WTC11 (cell line): ENCODE measurements around the gene NFATC2. TPM values are rescaled to one million over a fixed set of nuclear protein-coding genes. Genes with fewer than 3 reads are reported as not detected.

Experiments
- ATAC-seq: fragments of 200-7000 bp; cut with Tn5 transposase; 2 replicates; pipeline ENCODE4 v1.10.0; 2021; ENCODE audit warnings: mild to moderate bottlenecking, moderate library complexity
- CTCF ChIA-PET: fragments of 300-600 bp; sonication (Branson Sonifier 250); formaldehyde crosslinking; loops from one replicate; lab custom pipeline; 2021; ENCODE audit warnings: antibody characterized with exemption; lab: Charles Lee
- POLR2A ChIA-PET: fragments of 350-600 bp; sonication (Branson Sonifier 250); formaldehyde crosslinking; loops from one replicate; lab custom pipeline; 2021; ENCODE audit warnings: antibody characterized with exemption; lab: Charles Lee
- DNase-seq: peaks from one replicate; pipeline ENCODE4 v3.0.0; 2021; ENCODE audit warnings: low spot score
- H3K27ac Mint-ChIP-seq: 2 replicates; pipeline ENCODE4 v1.8.0; 2021; ENCODE audit warnings: mixed read lengths
- H3K27me3 Mint-ChIP-seq: 2 replicates; pipeline ENCODE4 v1.8.0; 2021; ENCODE audit warnings: low read depth, mild to moderate bottlenecking, moderate library complexity, mixed read lengths
- H3K36me3 Mint-ChIP-seq: 2 replicates; pipeline ENCODE4 v1.8.0; 2021; ENCODE audit warnings: mixed read lengths
- H3K4me1 Mint-ChIP-seq: 2 replicates; pipeline ENCODE4 v1.8.0; 2022; ENCODE audit warnings: mixed read lengths
- H3K4me3 Mint-ChIP-seq: 2 replicates; pipeline ENCODE4 v1.8.0; 2021; ENCODE audit warnings: mild to moderate bottlenecking, moderate library complexity, mixed read lengths
- H3K9me3 Mint-ChIP-seq: 2 replicates; pipeline ENCODE4 v1.8.0; 2021; ENCODE audit warnings: mixed read lengths
- ARID4B ChIP-seq: sonication (generic); formaldehyde crosslinking; IDR thresholded peaks from 2 replicates; pipeline ENCODE4 v1.8.0; 2023; ENCODE audit warnings: missing genetic modification reagents, mild to moderate bottlenecking, borderline replicate concordance
- ATF6 ChIP-seq: sonication (generic); formaldehyde crosslinking; IDR thresholded peaks from 2 replicates; pipeline ENCODE4 v1.8.1; 2023; ENCODE audit warnings: mild to moderate bottlenecking, missing genetic modification reagents
- CREB1 ChIP-seq: sonication (generic); formaldehyde crosslinking; IDR thresholded peaks from 2 replicates; pipeline ENCODE4 v1.8.0; 2023; ENCODE audit warnings: mild to moderate bottlenecking, missing genetic modification reagents
- E2F5 ChIP-seq: sonication (generic); formaldehyde crosslinking; IDR thresholded peaks from 2 replicates; pipeline ENCODE4 v1.8.1; 2022; ENCODE audit warnings: mild to moderate bottlenecking, moderate library complexity, missing genetic modification reagents
- ESRRA ChIP-seq: sonication (generic); formaldehyde crosslinking; IDR thresholded peaks from 2 replicates; pipeline ENCODE4 v1.8.1; 2022; ENCODE audit warnings: mild to moderate bottlenecking, missing genetic modification reagents, borderline replicate concordance
- FOXP4 ChIP-seq: sonication (generic); formaldehyde crosslinking; IDR thresholded peaks from 2 replicates; pipeline ENCODE4 v1.8.0; 2022; ENCODE audit warnings: mild to moderate bottlenecking, missing genetic modification reagents
- GABPB1 ChIP-seq: sonication (generic); formaldehyde crosslinking; IDR thresholded peaks from 2 replicates; pipeline ENCODE4 v1.8.1; 2023; ENCODE audit warnings: mild to moderate bottlenecking, missing genetic modification reagents
- IRF1 ChIP-seq: sonication (generic); formaldehyde crosslinking; IDR thresholded peaks from 2 replicates; pipeline ENCODE4 v1.8.0; 2023; ENCODE audit warnings: missing genetic modification reagents
- IRF2 ChIP-seq: sonication (generic); formaldehyde crosslinking; IDR thresholded peaks from 2 replicates; pipeline ENCODE4 v1.8.0; 2022; ENCODE audit warnings: low read depth, missing genetic modification reagents, borderline replicate concordance
- JUN ChIP-seq: sonication (generic); formaldehyde crosslinking; IDR thresholded peaks from 2 replicates; pipeline ENCODE4 v1.8.0; 2023; ENCODE audit warnings: mild to moderate bottlenecking, missing genetic modification reagents
- KAT7 ChIP-seq: sonication (generic); formaldehyde crosslinking; IDR thresholded peaks from 2 replicates; pipeline ENCODE4 v1.8.1; 2023; ENCODE audit warnings: missing genetic modification reagents, mild to moderate bottlenecking, borderline replicate concordance
- NFE2L1 ChIP-seq: sonication (generic); formaldehyde crosslinking; IDR thresholded peaks from 2 replicates; pipeline ENCODE4 v1.8.1; 2023; ENCODE audit warnings: missing genetic modification reagents
- NR1H2 ChIP-seq: sonication (generic); formaldehyde crosslinking; IDR thresholded peaks from 2 replicates; pipeline ENCODE4 v1.9.0; 2021; ENCODE audit warnings: mild to moderate bottlenecking, moderate library complexity, missing genetic modification reagents
- PRRX2 ChIP-seq: fragments of 250-450 bp; sonication (Bioruptor Pico); IDR thresholded peaks from 2 replicates; pipeline ENCODE4 v1.8.0; 2021; ENCODE audit warnings: mild to moderate bottlenecking
- RORB ChIP-seq: fragments of 250-450 bp; sonication (Bioruptor Pico); IDR thresholded peaks from 2 replicates; pipeline ENCODE4 v1.9.0; 2021; ENCODE audit warnings: mild to moderate bottlenecking
- STAT6 ChIP-seq: sonication (generic); formaldehyde crosslinking; conservative IDR thresholded peaks from 2 replicates; pipeline ENCODE4 v1.8.1; 2023; ENCODE audit warnings: mild to moderate bottlenecking, low read depth, missing genetic modification reagents, moderate library complexity
- TEAD1 ChIP-seq: sonication (generic); formaldehyde crosslinking; IDR thresholded peaks from 2 replicates; pipeline ENCODE4 v1.8.0; 2022; ENCODE audit warnings: mild to moderate bottlenecking, missing genetic modification reagents
- TEAD4 ChIP-seq: sonication (generic); formaldehyde crosslinking; IDR thresholded peaks from 2 replicates; pipeline ENCODE4 v1.8.0; 2022; ENCODE audit warnings: mild to moderate bottlenecking, missing genetic modification reagents
- ZNF232 ChIP-seq: sonication (generic); formaldehyde crosslinking; IDR thresholded peaks from 2 replicates; pipeline ENCODE4 v1.8.0; 2022; ENCODE audit warnings: mild to moderate bottlenecking, missing genetic modification reagents
- total RNA-seq: library from RNA; stranded (reverse); gene quantifications from 3 replicates; pipeline ENCODE4 v1.2.3, GENCODE V29; 2021
- TF ChIP-seq, protein P1 (sequence below): fragments of 250-450 bp; sonication (Bioruptor Pico); IDR thresholded peaks from 2 replicates; pipeline ENCODE4 v1.9.0; 2021; ENCODE audit warnings: mild to moderate bottlenecking

NFATC2 gene
- total RNA-seq, 1 experiment from 2014 or later = 1.7 TPM

GRCh38 chr20:51503376-51503775, 39.1 kb downstream of the NFATC2 start:
- Mint-ChIP-seq H3K36me3 (no peaks in the 10 kb centered on the region), H3K27ac (0 out of 2 replicates have a peak overlapping the region, but pooled peaks have one; percentile 54), H3K9me3 (peaks cover 3% of the 10 kb centered on the region; the same call in 1 of the 2 replicates), H3K4me1 (peaks cover 4% of the 10 kb centered on the region), H3K27me3 (no peaks in the 10 kb centered on the region), H3K4me3 (no peak overlapping the region)
- ChIA-PET POLR2A (no interaction called here), CTCF (no interaction called here)
- TF ChIP-seq JUN (no peak), ARID4B (CRISPR knock-in tag) (no peak), FOXP4 (CRISPR knock-in tag) (no peak), GABPB1 (CRISPR knock-in tag) (no peak), CREB1 (CRISPR knock-in tag) (no peak), KAT7 (CRISPR knock-in tag) (no peak), PRRX2 (no peak), TEAD4 (CRISPR knock-in tag) (no peak), ESRRA (CRISPR knock-in tag) (no peak), E2F5 (no peak), RORB (CRISPR knock-in tag) (no peak), ZNF232 (CRISPR knock-in tag) (no peak), IRF2 (no peak), NR1H2 (CRISPR knock-in tag) (no peak), ATF6 (CRISPR knock-in tag) (no peak)
- TF ChIP-seq, protein P1, sequence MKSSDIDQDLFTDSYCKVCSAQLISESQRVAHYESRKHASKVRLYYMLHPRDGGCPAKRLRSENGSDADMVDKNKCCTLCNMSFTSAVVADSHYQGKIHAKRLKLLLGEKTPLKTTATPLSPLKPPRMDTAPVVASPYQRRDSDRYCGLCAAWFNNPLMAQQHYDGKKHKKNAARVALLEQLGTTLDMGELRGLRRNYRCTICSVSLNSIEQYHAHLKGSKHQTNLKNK (CRISPR knock-in tag) = no peak
- DNase-seq (no peak), ATAC-seq (no peak)

GRCh38 chr20:51500936-51501335, 41.6 kb downstream of the NFATC2 start:
- H3K27me3 Mint-ChIP-seq = no peaks in the 10 kb centered on the region
- ChIA-PET POLR2A (no interaction called here), CTCF (interaction anchor here (0.9 kb wide), 1 partner anchor 115 kb away, joined by 3 read pairs; no protein-coding TSS in a partner anchor)
- H3K4me1 Mint-ChIP-seq = peaks cover 4% of the 10 kb centered on the region
- no peak overlapping the region for H3K4me3 Mint-ChIP-seq
- no peaks in the 10 kb centered on the region for H3K36me3 Mint-ChIP-seq
- peaks cover 3% of the 10 kb centered on the region; the same call in 1 of the 2 replicates for H3K9me3 Mint-ChIP-seq
- DNase-seq (no peak), ATAC-seq (no peak)
- no peak overlapping the region for H3K27ac Mint-ChIP-seq
- TF ChIP-seq ATF6 (CRISPR knock-in tag) = no peak
- no peak for TF ChIP-seq IRF1 (CRISPR knock-in tag)
- TF ChIP-seq STAT6 (CRISPR knock-in tag) = no peak
- TF ChIP-seq NFE2L1 (CRISPR knock-in tag) = no peak
- TF ChIP-seq TEAD1 (CRISPR knock-in tag) = no peak
